NT2/D1 (cell line): ENCODE results near the gene PARD3.

Experiments
- YY1 ChIP-seq: IDR thresholded peaks from 2 replicates; pipeline ENCODE4 v1.6.1; 2011; ENCODE audit not compliant: insufficient read length, insufficient read depth
- ZNF274 ChIP-seq: IDR thresholded peaks from 2 replicates; pipeline ENCODE4 v1.6.1; 2011; ENCODE audit warnings: mild to moderate bottlenecking, low read depth, low read length

- TF ChIP-seq ZNF274, result no peak
- no peak for TF ChIP-seq YY1
Observed at GRCh38 chr10:34408956-34409355, 406.1 kb downstream of the PARD3 start.
